Measurements from ENCODE around the gene SOD3. TPM values are rescaled to one million over a fixed set of nuclear protein-coding genes. Genes with fewer than 3 reads are reported as not detected.

Gene SOD3
- total and polyA plus RNA-seq, 2 of the 4 experiments (the other 2 are of a cell fraction), result 0.36 to 5.8 TPM

GRCh38 chr4:24808955-24809354, 13.6 kb downstream of the SOD3 start:
- in situ Hi-C loops (cut with MboI; ENCODE audit: low sequenced_read_pairs) (no loop called here), intact Hi-C loops (cut with micrococcal nuclease) (no loop called here), dilution Hi-C loops (cut with HindIII; ENCODE audit: low sequenced_read_pairs, unreplicated experiment) (no loop called here)
- Histone ChIP-seq H3K4me2 (ENCODE audit: low read depth, low read length) (no peak overlapping the region), H2AK9ac (replicated peaks; ENCODE audit: low read depth, low read length, poor library complexity) (no peak overlapping the region), H3K79me1 (ENCODE audit: low read depth in 1 of 2, low read length in 2 of 2) (peaks cover 0 to 5% of the 10 kb centered on the region in 2 experiments; a peak in 1 of 4 replicates), H3K27me3 (ENCODE audit: control insufficient read depth, insufficient read depth, low read length) (no peaks in the 10 kb centered on the region), H3K36me3 (ENCODE audit: control insufficient read depth, insufficient read depth, low read length) (peaks cover 3% of the 10 kb centered on the region; the same call in 1 of the 2 replicates), H3K27ac (ENCODE audit: insufficient read depth, low read length) (no peak overlapping the region), H4K20me1 (ENCODE audit: insufficient read depth, low read length) (0 out of 2 replicates have a peak, but pooled peaks cover 3% of the 10 kb centered on the region), H2AK5ac (ENCODE audit: low read depth, low read length) (no peak overlapping the region), H3K4me3 (ENCODE audit: insufficient read depth, low read depth, low read length) (no peak overlapping the region), H3K14ac (replicated peaks; ENCODE audit: low read depth, low read length) (no peak overlapping the region), H4K8ac (ENCODE audit: low read depth in 2 of 2, low read length in 2 of 2) (no peak overlapping the region), H2AFZ (replicated peaks; ENCODE audit: low read length, poor library complexity) (no peak overlapping the region), H4K5ac (ENCODE audit: low read depth, low read length) (no peak overlapping the region), H4K91ac (ENCODE audit: insufficient read depth, low read depth, low read length) (no peak overlapping the region), H3K9ac (ENCODE audit: low read depth, low read length) (no peak overlapping the region), H2BK15ac (ENCODE audit: low read depth, low read length) (no peak overlapping the region), H3K23ac (ENCODE audit: low read depth, low read length) (no peak overlapping the region), H3K18ac (ENCODE audit: low read depth, low read length) (no peak overlapping the region), H2BK120ac (ENCODE audit: low read depth, low read length) (no peak overlapping the region), H2BK5ac (ENCODE audit: low read depth, low read length, poor library complexity, severe bottlenecking) (no peak overlapping the region), H2BK20ac (ENCODE audit: low read depth, low read length) (peak overlapping the region; percentile 33; the same call in 1 of the 2 replicates), H3K4ac (ENCODE audit: low read depth, low read length) (no peak overlapping the region; the same call in 1 of the 2 replicates), H3K56ac (ENCODE audit: extremely low read depth, insufficient read depth, low read length) (no peak overlapping the region), H3K4me1 (ENCODE audit: control insufficient read depth, insufficient read depth, low read length) (peaks cover 10% of the 10 kb centered on the region), H3K9me1 (ENCODE audit: insufficient read depth, low read length) (peaks cover 8% of the 10 kb centered on the region), H3K9me3 (ENCODE audit: control insufficient read depth, insufficient read depth, low read length) (peaks cover 5% of the 10 kb centered on the region)
- DNase-seq (no peak), ATAC-seq (ENCODE audit: low read depth) (no peak)
- POLR2A ChIA-PET (ENCODE audit: unreplicated experiment), result no interaction called here
- CTCF ChIA-PET, result interaction anchor here (0.6 kb wide), 1 partner anchor 16 kb away, joined by 3 read pairs; no protein-coding TSS in a partner anchor
- 100% methylated on average over 1 of the region's 6 CpGs; no CpG with 5 or more reads in 1 of the 2 experiments for WGBS, 2 experiments (ENCODE audit: extremely low coverage in 2 of 2, insufficient read length in 1 of 2)
- TF ChIP-seq RCOR1 (IDR thresholded peaks at IDR 0.05; ENCODE audit: insufficient replicate concordance, low read length) (no peak), CEBPB (IDR thresholded peaks at IDR 0.05; ENCODE audit: low read depth, low read length) (no peak), ELK1 (IDR thresholded peaks at IDR 0.05; ENCODE audit: borderline replicate concordance, low read depth, low read length) (no peak), SMC3 (IDR thresholded peaks at IDR 0.05; ENCODE audit: low read depth, low read length) (no peak), FOS (IDR thresholded peaks at IDR 0.05; ENCODE audit: low read depth, low read length) (no peak)
- no TSS peak for BruUV-seq (replicated peaks)
